ENCODE measurements around the gene NT5DC1.

The NT5DC1 gene

GRCh38 chr6:116099036-116099435 lies 1.6 kb upstream of the NT5DC1 start:
- no peak for TF ChIP-seq CTCF (conservative IDR thresholded peaks at IDR 0.05; ENCODE audit: low read length)
- TF ChIP-seq EZH2phosphoT487 (IDR thresholded peaks at IDR 0.05; ENCODE audit: borderline replicate concordance), result no peak
- no peaks in the 10 kb centered on the region for H3F3A ChIP-seq (ENCODE audit: low read depth)

DNA sequence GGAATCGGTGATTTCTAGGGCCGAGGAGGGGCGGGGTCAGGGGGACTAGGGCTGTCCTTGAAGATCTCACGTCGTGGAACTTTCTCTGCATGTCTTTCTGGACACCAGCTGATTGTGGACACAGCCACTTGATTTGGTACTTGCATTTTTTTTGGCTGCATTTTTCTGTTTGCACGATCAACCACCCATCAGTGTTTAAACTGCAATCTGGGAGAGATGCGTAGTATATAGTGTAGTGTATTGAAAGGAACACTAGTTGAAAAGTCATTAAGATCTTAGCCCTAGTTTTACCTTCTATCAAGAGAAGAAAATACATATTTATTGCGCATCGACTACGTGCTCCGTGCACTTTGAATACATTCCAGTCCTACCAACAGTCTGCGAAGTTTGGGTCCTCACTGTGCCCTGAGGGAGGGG lies 657 bp downstream of the NT5DC1 start:
- Histone ChIP-seq H3K9ac (ENCODE audit: low read depth, low read length, poor library complexity, severe bottlenecking) (peak overlapping the region; percentile 78), H3K27me3 (ENCODE audit: insufficient read depth, low read length, poor library complexity, severe bottlenecking) (no peaks in the 10 kb centered on the region), H2AFZ (ENCODE audit: low read length) (peak overlapping the region; percentile 97), H3K9me2 (replicated peaks; ENCODE audit: low read depth, low read length) (no peaks in the 10 kb centered on the region), H3K36me3 (ENCODE audit: insufficient read depth, low read length) (no peaks in the 10 kb centered on the region), H3F3A (ENCODE audit: low read depth) (no peaks in the 10 kb centered on the region), H4K20me1 (ENCODE audit: insufficient read depth, low read length, poor library complexity, severe bottlenecking) (no peaks in the 10 kb centered on the region), H3K4me2 (ENCODE audit: low read depth, low read length, poor library complexity, severe bottlenecking) (peak overlapping the region; percentile 98), H3K4me3 (ENCODE audit: low read length, poor library complexity, severe bottlenecking) (peak overlapping the region; percentile 86), H3K4me1 (ENCODE audit: insufficient read depth, low read length, poor library complexity, severe bottlenecking) (peaks cover 42% of the 10 kb centered on the region), H3K79me2 (ENCODE audit: insufficient read depth, low read length) (no peaks in the 10 kb centered on the region), H3K9me3 (ENCODE audit: insufficient read depth, low read depth, low read length) (no peaks in the 10 kb centered on the region)
- TF ChIP-seq CTCF (conservative IDR thresholded peaks at IDR 0.05; ENCODE audit: low read length) (no peak), EZH2phosphoT487 (IDR thresholded peaks at IDR 0.05; ENCODE audit: borderline replicate concordance) (no peak)

More at GRCh38 chr6:116099036-116099435, 1.6 kb upstream of the NT5DC1 start:
- Histone ChIP-seq H3K4me3 (ENCODE audit: low read length, poor library complexity, severe bottlenecking) (no peak overlapping the region), H3K4me2 (ENCODE audit: low read depth, low read length, poor library complexity, severe bottlenecking) (peak overlapping the region; percentile 98), H3K79me2 (ENCODE audit: insufficient read depth, low read length) (no peaks in the 10 kb centered on the region), H4K20me1 (ENCODE audit: insufficient read depth, low read length, poor library complexity, severe bottlenecking) (no peaks in the 10 kb centered on the region), H3K36me3 (ENCODE audit: insufficient read depth, low read length) (no peaks in the 10 kb centered on the region), H3K27me3 (ENCODE audit: insufficient read depth, low read length, poor library complexity, severe bottlenecking) (no peaks in the 10 kb centered on the region), H3K9me3 (ENCODE audit: insufficient read depth, low read depth, low read length) (peaks cover 5% of the 10 kb centered on the region; the same call in 1 of the 2 replicates), H3K4me1 (ENCODE audit: insufficient read depth, low read length, poor library complexity, severe bottlenecking) (peaks cover 31% of the 10 kb centered on the region), H3K9me2 (replicated peaks; ENCODE audit: low read depth, low read length) (no peaks in the 10 kb centered on the region), H3K9ac (ENCODE audit: low read depth, low read length, poor library complexity, severe bottlenecking) (no peak overlapping the region), H2AFZ (ENCODE audit: low read length) (0 out of 2 replicates have a peak overlapping the region, but pooled peaks have one; percentile 33)

DNA sequence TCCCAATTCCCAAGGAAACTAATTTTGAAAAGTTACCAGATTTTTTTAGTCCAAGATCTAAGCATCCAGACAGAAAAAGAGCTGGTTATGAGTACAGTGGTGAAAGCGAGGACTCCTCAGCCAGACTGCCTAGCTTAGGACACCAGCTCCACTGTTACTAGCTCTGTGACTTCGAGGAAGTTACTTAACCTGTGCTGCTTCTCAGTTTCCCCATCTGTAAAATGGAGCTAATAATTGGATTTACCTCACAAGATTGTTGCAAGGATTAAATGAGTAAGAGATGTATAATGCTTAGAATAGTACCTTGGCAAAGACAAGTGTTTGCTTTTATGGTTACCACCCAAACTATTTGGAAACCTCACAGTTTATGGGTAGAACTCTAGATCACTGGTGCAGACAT lies 1.1 kb downstream of the NT5DC1 start:
- Histone ChIP-seq H3K4me3 (ENCODE audit: low read length, poor library complexity, severe bottlenecking) (peak overlapping the region; percentile 86), H3K4me2 (ENCODE audit: low read depth, low read length, poor library complexity, severe bottlenecking) (peak overlapping the region; percentile 98), H4K20me1 (ENCODE audit: insufficient read depth, low read length, poor library complexity, severe bottlenecking) (no peaks in the 10 kb centered on the region), H3K36me3 (ENCODE audit: insufficient read depth, low read length) (no peaks in the 10 kb centered on the region), H3K79me2 (ENCODE audit: insufficient read depth, low read length) (no peaks in the 10 kb centered on the region), H3K4me1 (ENCODE audit: insufficient read depth, low read length, poor library complexity, severe bottlenecking) (peaks cover 45% of the 10 kb centered on the region), H3K9me2 (replicated peaks; ENCODE audit: low read depth, low read length) (no peaks in the 10 kb centered on the region), H2AFZ (ENCODE audit: low read length) (peak overlapping the region; percentile 97), H3K27me3 (ENCODE audit: insufficient read depth, low read length, poor library complexity, severe bottlenecking) (no peaks in the 10 kb centered on the region), H3F3A (ENCODE audit: low read depth) (no peaks in the 10 kb centered on the region), H3K9ac (ENCODE audit: low read depth, low read length, poor library complexity, severe bottlenecking) (peak overlapping the region; percentile 78), H3K9me3 (ENCODE audit: insufficient read depth, low read depth, low read length) (no peaks in the 10 kb centered on the region)
- no peak for TF ChIP-seq EZH2phosphoT487 (IDR thresholded peaks at IDR 0.05; ENCODE audit: borderline replicate concordance)
- no peak for TF ChIP-seq CTCF (conservative IDR thresholded peaks at IDR 0.05; ENCODE audit: low read length)

Data from Loucy (cell line).